ENCODE data around the gene SLC8B1. TPM values are rescaled to one million over a fixed set of nuclear protein-coding genes. Genes with fewer than 3 reads are reported as not detected.

SLC8B1 gene
- total and polyA plus RNA-seq, 2 donors: 12.8 to 20.5 TPM

- H3K4me1 ChIP-seq (ENCODE audit: insufficient read depth): no peaks in the 10 kb centered on the region
- peaks cover 6% of the 10 kb centered on the region for H3K36me3 ChIP-seq (ENCODE audit: insufficient read depth)
- no peak for DNase-seq (ENCODE audit: extremely low spot score)
- H3K4me3 ChIP-seq (ENCODE audit: low read depth, low read length): no peak overlapping the region
- H3K27ac ChIP-seq (ENCODE audit: low read depth): peak overlapping the region; percentile 71
- 38% methylated on average over 12 of the region's 12 CpGs for WGBS
Observed at GRCh38 chr12:113271853-113272561, 62.9 kb downstream of the SLC8B1 start.

- Histone ChIP-seq H3K36me3 (ENCODE audit: insufficient read depth) (peaks cover 4% of the 10 kb centered on the region), H3K4me1 (ENCODE audit: insufficient read depth) (no peaks in the 10 kb centered on the region), H3K27ac (ENCODE audit: low read depth) (peak overlapping the region; percentile 71), H3K4me3 (ENCODE audit: low read depth, low read length) (no peak overlapping the region)
- no peak for DNase-seq (ENCODE audit: extremely low spot score)
- 60% methylated on average over 10 of the region's 10 CpGs for WGBS
Observed at GRCh38 chr12:113271466-113271852, 63.5 kb downstream of the SLC8B1 start.

GRCh38 chr12:113270709-113271009, 64.2 kb downstream of the SLC8B1 start:
- no peak for DNase-seq (ENCODE audit: extremely low spot score)
- Histone ChIP-seq H3K36me3 (ENCODE audit: insufficient read depth) (peaks cover 2% of the 10 kb centered on the region), H3K4me1 (ENCODE audit: insufficient read depth) (no peaks in the 10 kb centered on the region), H3K27ac (ENCODE audit: low read depth) (no peak overlapping the region), H3K4me3 (ENCODE audit: low read depth, low read length) (no peak overlapping the region)
- 90% methylated on average over 11 of the region's 11 CpGs for WGBS

GRCh38 chr12:113269257-113269943, 65.5 kb downstream of the SLC8B1 start:
- Histone ChIP-seq H3K4me3 (ENCODE audit: low read depth, low read length) (no peak overlapping the region), H3K4me1 (ENCODE audit: insufficient read depth) (no peaks in the 10 kb centered on the region), H3K36me3 (ENCODE audit: insufficient read depth) (peaks cover 2% of the 10 kb centered on the region), H3K27ac (ENCODE audit: low read depth) (no peak overlapping the region)
- WGBS: 96% methylated on average over 12 of the region's 12 CpGs
- DNase-seq (ENCODE audit: extremely low spot score): no peak

- no peak overlapping the region for H3K4me3 ChIP-seq (ENCODE audit: low read depth, low read length)
- H3K27ac ChIP-seq (ENCODE audit: low read depth): no peak overlapping the region
- H3K4me1 ChIP-seq (ENCODE audit: insufficient read depth): no peaks in the 10 kb centered on the region
- H3K36me3 ChIP-seq (ENCODE audit: insufficient read depth): peaks cover 2% of the 10 kb centered on the region
- DNase-seq (ENCODE audit: extremely low spot score): no peak
- 95% methylated on average over 19 of the region's 19 CpGs for WGBS
Observed at GRCh38 chr12:113268621-113269020, 66.3 kb downstream of the SLC8B1 start.

- Histone ChIP-seq H3K27ac (ENCODE audit: low read depth) (no peak overlapping the region), H3K4me3 (ENCODE audit: low read depth, low read length) (no peak overlapping the region), H3K4me1 (ENCODE audit: insufficient read depth) (no peaks in the 10 kb centered on the region), H3K36me3 (ENCODE audit: insufficient read depth) (peaks cover 2% of the 10 kb centered on the region)
- DNase-seq (ENCODE audit: extremely low spot score): no peak
- 95% methylated on average over 12 of the region's 12 CpGs for WGBS
Observed at GRCh38 chr12:113268136-113268535, 66.8 kb downstream of the SLC8B1 start.

GRCh38 chr12:113267621-113268020, 67.3 kb downstream of the SLC8B1 start:
- H3K27ac ChIP-seq (ENCODE audit: low read depth): no peak overlapping the region
- no peaks in the 10 kb centered on the region for H3K4me1 ChIP-seq (ENCODE audit: insufficient read depth)
- 95% methylated on average over 7 of the region's 7 CpGs for WGBS
- no peak for DNase-seq (ENCODE audit: extremely low spot score)
- peaks cover 2% of the 10 kb centered on the region for H3K36me3 ChIP-seq (ENCODE audit: insufficient read depth)
- no peak overlapping the region for H3K4me3 ChIP-seq (ENCODE audit: low read depth, low read length)

- Histone ChIP-seq H3K27ac (ENCODE audit: low read depth) (no peak overlapping the region), H3K36me3 (ENCODE audit: insufficient read depth) (peaks cover 2% of the 10 kb centered on the region), H3K4me1 (ENCODE audit: insufficient read depth) (no peaks in the 10 kb centered on the region), H3K4me3 (ENCODE audit: low read depth, low read length) (no peak overlapping the region)
- DNase-seq (ENCODE audit: extremely low spot score): no peak
- whole genome bisulfite sequencing: 96% methylated on average over 23 of the region's 23 CpGs
Observed at GRCh38 chr12:113266106-113266895, 68.6 kb downstream of the SLC8B1 start.

- no peak for DNase-seq (ENCODE audit: extremely low spot score)
- Histone ChIP-seq H3K27ac (ENCODE audit: low read depth) (no peak overlapping the region), H3K4me3 (ENCODE audit: low read depth, low read length) (no peak overlapping the region), H3K4me1 (ENCODE audit: insufficient read depth) (no peaks in the 10 kb centered on the region), H3K36me3 (ENCODE audit: insufficient read depth) (no peaks in the 10 kb centered on the region)
- 92% methylated on average over 9 of the region's 9 CpGs for WGBS
Observed at GRCh38 chr12:113263431-113263963, 71.4 kb downstream of the SLC8B1 start.

GRCh38 chr12:113262710-113263109, 72.2 kb downstream of the SLC8B1 start:
- H3K36me3 ChIP-seq (ENCODE audit: insufficient read depth): no peaks in the 10 kb centered on the region
- H3K4me1 ChIP-seq (ENCODE audit: insufficient read depth): no peaks in the 10 kb centered on the region
- H3K27ac ChIP-seq (ENCODE audit: low read depth): peak overlapping the region; percentile 39
- DNase-seq (ENCODE audit: extremely low spot score): no peak
- H3K4me3 ChIP-seq (ENCODE audit: low read depth, low read length): no peak overlapping the region

- Histone ChIP-seq H3K4me1 (ENCODE audit: insufficient read depth) (no peaks in the 10 kb centered on the region), H3K4me3 (ENCODE audit: low read depth, low read length) (no peak overlapping the region), H3K27ac (ENCODE audit: low read depth) (no peak overlapping the region), H3K36me3 (ENCODE audit: insufficient read depth) (no peaks in the 10 kb centered on the region)
- no peak for DNase-seq (ENCODE audit: extremely low spot score)
- 74% methylated on average over 6 of the region's 6 CpGs for WGBS
Observed at GRCh38 chr12:113261847-113262470, 73.0 kb downstream of the SLC8B1 start.

GRCh38 chr12:113260636-113261300, 74.1 kb downstream of the SLC8B1 start:
- DNase-seq (ENCODE audit: extremely low spot score): no peak
- Histone ChIP-seq H3K36me3 (ENCODE audit: insufficient read depth) (no peaks in the 10 kb centered on the region), H3K27ac (ENCODE audit: low read depth) (peak overlapping the region; percentile 69), H3K4me3 (ENCODE audit: low read depth, low read length) (no peak overlapping the region), H3K4me1 (ENCODE audit: insufficient read depth) (no peaks in the 10 kb centered on the region)
- WGBS: 77% methylated on average over 12 of the region's 12 CpGs

GRCh38 chr12:113260127-113260526, 74.8 kb downstream of the SLC8B1 start:
- no peak for DNase-seq (ENCODE audit: extremely low spot score)
- Histone ChIP-seq H3K36me3 (ENCODE audit: insufficient read depth) (no peaks in the 10 kb centered on the region), H3K4me3 (ENCODE audit: low read depth, low read length) (no peak overlapping the region), H3K4me1 (ENCODE audit: insufficient read depth) (no peaks in the 10 kb centered on the region), H3K27ac (ENCODE audit: low read depth) (peak overlapping the region; percentile 69)
- 73% methylated on average over 5 of the region's 5 CpGs for WGBS
